ENCODE results near the gene LAG3. TPM values are rescaled to one million over a fixed set of nuclear protein-coding genes. Genes with fewer than 3 reads are reported as not detected.

LAG3 gene
- total RNA-seq, 1 experiment from 2014 or later, result 1.9 TPM

DNA sequence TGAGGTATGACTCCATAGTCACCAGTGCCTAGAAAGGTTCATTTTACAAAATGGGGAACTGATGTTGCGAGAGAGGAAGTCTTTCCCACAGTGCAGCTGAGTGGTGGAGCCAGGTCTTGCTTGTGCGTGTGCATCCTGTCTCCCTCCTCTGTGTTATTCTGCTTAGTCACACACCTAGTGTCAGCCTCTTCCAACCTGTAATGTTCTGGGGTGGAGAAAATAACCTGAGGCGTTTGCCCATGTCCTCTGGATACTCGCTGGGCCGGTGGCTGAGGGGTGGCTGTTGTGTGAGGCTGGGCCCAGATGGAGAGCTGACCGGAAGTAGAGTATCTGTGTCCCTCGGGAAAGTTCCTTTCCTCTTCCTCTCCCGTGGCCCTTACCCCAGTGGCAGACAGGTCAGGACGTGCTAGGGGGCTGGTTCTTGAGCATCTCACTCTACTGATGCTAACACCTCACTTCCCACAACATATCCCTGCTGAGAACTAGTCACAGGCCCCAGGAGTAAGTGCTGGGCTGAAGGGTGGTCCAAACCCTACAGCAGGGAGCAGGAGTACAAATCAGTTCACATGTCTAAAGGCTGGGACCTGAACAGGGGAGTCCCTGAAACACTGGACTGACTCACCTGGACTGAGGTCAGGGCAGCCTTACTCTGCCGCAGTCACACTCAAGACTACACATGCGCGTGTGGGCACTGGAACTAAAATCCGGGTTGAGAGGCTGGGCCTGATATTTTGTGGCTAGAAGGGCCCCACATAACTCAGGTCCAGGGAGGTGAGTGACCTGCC lies 26.4 kb upstream of the LAG3 start:
- no peaks in the 10 kb centered on the region for H3K27me3 Mint-ChIP-seq (ENCODE audit: insufficient read depth, unreplicated experiment)
- peaks cover 7% of the 10 kb centered on the region for H3K36me3 ChIP-seq (ENCODE audit: control insufficient read depth, insufficient read depth, low read length)
- no peak overlapping the region for H3K27ac Mint-ChIP-seq (ENCODE audit: unreplicated experiment)
- no peaks in the 10 kb centered on the region for H3K9me3 Mint-ChIP-seq (ENCODE audit: unreplicated experiment)
- no peak overlapping the region for H3K4me3 Mint-ChIP-seq (ENCODE audit: unreplicated experiment)
- no peaks in the 10 kb centered on the region for H3K9me3 ChIP-seq
- intact Hi-C loops (cut with micrococcal nuclease; ENCODE audit: unreplicated experiment), result no loop called here
- BruUV-seq (replicated peaks), result no TSS peak
- CTCF ChIA-PET, result interaction anchor here (1.2 to 1.5 kb wide), 2 partner anchors 21 to 192 kb away, joined by 3 read pairs; no protein-coding TSS in a partner anchor
- H3K4me1 ChIP-seq, result peaks cover 7% of the 10 kb centered on the region
- no peak for DNase-seq
- TF ChIP-seq, protein P1, sequence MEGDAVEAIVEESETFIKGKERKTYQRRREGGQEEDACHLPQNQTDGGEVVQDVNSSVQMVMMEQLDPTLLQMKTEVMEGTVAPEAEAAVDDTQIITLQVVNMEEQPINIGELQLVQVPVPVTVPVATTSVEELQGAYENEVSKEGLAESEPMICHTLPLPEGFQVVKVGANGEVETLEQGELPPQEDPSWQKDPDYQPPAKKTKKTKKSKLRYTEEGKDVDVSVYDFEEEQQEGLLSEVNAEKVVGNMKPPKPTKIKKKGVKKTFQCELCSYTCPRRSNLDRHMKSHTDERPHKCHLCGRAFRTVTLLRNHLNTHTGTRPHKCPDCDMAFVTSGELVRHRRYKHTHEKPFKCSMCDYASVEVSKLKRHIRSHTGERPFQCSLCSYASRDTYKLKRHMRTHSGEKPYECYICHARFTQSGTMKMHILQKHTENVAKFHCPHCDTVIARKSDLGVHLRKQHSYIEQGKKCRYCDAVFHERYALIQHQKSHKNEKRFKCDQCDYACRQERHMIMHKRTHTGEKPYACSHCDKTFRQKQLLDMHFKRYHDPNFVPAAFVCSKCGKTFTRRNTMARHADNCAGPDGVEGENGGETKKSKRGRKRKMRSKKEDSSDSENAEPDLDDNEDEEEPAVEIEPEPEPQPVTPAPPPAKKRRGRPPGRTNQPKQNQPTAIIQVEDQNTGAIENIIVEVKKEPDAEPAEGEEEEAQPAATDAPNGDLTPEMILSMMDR (IDR thresholded peaks at IDR 0.05; ENCODE audit: insufficient read depth in 1 of 2, low read depth in 1 of 2, low read length in 1 of 2, severe bottlenecking in 1 of 2, unreplicated experiment in 1 of 2), result no peak
- no peak overlapping the region for H3K4me3 ChIP-seq (ENCODE audit: low read depth, low read length)
- no peaks in the 10 kb centered on the region for H3K27me3 ChIP-seq (replicated peaks; ENCODE audit: control insufficient read depth, insufficient read depth, low read length)
- POLR2A ChIA-PET, result interaction anchor here (0.5 kb wide), 1 partner anchor 369 kb away, joined by 3 read pairs; no protein-coding TSS in a partner anchor
- H3K4me1 Mint-ChIP-seq (ENCODE audit: low read depth, unreplicated experiment), result peaks cover 10% of the 10 kb centered on the region
- H3K36me3 Mint-ChIP-seq (ENCODE audit: insufficient read depth, unreplicated experiment), result peaks cover 57% of the 10 kb centered on the region

GRCh38 chr12:6747216-6747615 lies 25.1 kb upstream of the LAG3 start:
- no peak overlapping the region for H3K27ac Mint-ChIP-seq (ENCODE audit: unreplicated experiment)
- H3K9me3 Mint-ChIP-seq (ENCODE audit: unreplicated experiment), result no peaks in the 10 kb centered on the region
- peaks cover 13% of the 10 kb centered on the region for H3K4me1 ChIP-seq
- H3K9me3 ChIP-seq, result no peaks in the 10 kb centered on the region
- intact Hi-C loops (cut with micrococcal nuclease; ENCODE audit: unreplicated experiment), result no loop called here
- no peaks in the 10 kb centered on the region for H3K27me3 Mint-ChIP-seq (ENCODE audit: insufficient read depth, unreplicated experiment)
- BruUV-seq (replicated peaks), result no TSS peak
- no peak for DNase-seq
- ChIA-PET CTCF (interaction anchor here (1.2 to 1.5 kb wide), 2 partner anchors 19 to 193 kb away, joined by 3 read pairs; no protein-coding TSS in a partner anchor), POLR2A (no interaction called here)
- TF ChIP-seq, protein P1 (IDR thresholded peaks at IDR 0.05; ENCODE audit: insufficient read depth in 1 of 2, low read depth in 1 of 2, low read length in 1 of 2, severe bottlenecking in 1 of 2, unreplicated experiment in 1 of 2), result no peak
- peaks cover 10% of the 10 kb centered on the region for H3K4me1 Mint-ChIP-seq (ENCODE audit: low read depth, unreplicated experiment)
- no peak overlapping the region for H3K4me3 Mint-ChIP-seq (ENCODE audit: unreplicated experiment)
- H3K27me3 ChIP-seq (replicated peaks; ENCODE audit: control insufficient read depth, insufficient read depth, low read length), result no peaks in the 10 kb centered on the region
- no peak overlapping the region for H3K4me3 ChIP-seq (ENCODE audit: low read depth, low read length)
- peaks cover 67% of the 10 kb centered on the region for H3K36me3 Mint-ChIP-seq (ENCODE audit: insufficient read depth, unreplicated experiment)
- peaks cover 9% of the 10 kb centered on the region for H3K36me3 ChIP-seq (ENCODE audit: control insufficient read depth, insufficient read depth, low read length)

DNA sequence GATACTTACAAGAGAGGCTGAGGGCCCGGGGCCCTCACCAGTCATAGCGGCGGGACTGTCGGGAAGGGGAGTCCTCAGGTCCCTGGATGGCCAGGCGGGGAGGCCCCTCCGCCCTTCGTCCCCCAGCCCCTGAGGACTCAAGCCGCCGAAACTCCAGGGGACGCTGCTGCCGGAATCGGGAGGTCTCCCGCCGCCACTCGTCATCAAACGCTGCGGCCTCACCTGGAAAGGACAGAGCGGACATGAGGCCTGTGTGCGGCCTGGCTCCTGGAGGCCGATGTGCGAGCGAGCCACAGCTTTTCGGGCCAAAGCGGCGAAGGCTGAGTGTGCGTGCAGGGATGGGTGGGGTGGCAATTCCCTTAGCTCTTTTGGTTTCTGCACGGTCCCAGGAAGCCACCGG lies 23.6 kb upstream of the LAG3 start:
- intact Hi-C loops (cut with micrococcal nuclease; ENCODE audit: unreplicated experiment), result no loop called here
- Mint-ChIP-seq H3K4me1 (ENCODE audit: low read depth, unreplicated experiment) (peaks cover 2% of the 10 kb centered on the region), H3K27ac (ENCODE audit: unreplicated experiment) (no peak overlapping the region), H3K4me3 (ENCODE audit: unreplicated experiment) (no peak overlapping the region), H3K36me3 (ENCODE audit: insufficient read depth, unreplicated experiment) (peaks cover 83% of the 10 kb centered on the region), H3K27me3 (ENCODE audit: insufficient read depth, unreplicated experiment) (no peaks in the 10 kb centered on the region), H3K9me3 (ENCODE audit: unreplicated experiment) (no peaks in the 10 kb centered on the region)
- Histone ChIP-seq H3K36me3 (ENCODE audit: control insufficient read depth, insufficient read depth, low read length) (peaks cover 9% of the 10 kb centered on the region), H3K9me3 (no peaks in the 10 kb centered on the region), H3K4me1 (peaks cover 9% of the 10 kb centered on the region), H3K27me3 (replicated peaks; ENCODE audit: control insufficient read depth, insufficient read depth, low read length) (no peaks in the 10 kb centered on the region), H3K4me3 (ENCODE audit: low read depth, low read length) (no peak overlapping the region)
- CTCF ChIA-PET, result no interaction called here
- TF ChIP-seq, protein P1 (IDR thresholded peaks at IDR 0.05; ENCODE audit: insufficient read depth in 1 of 2, low read depth in 1 of 2, low read length in 1 of 2, severe bottlenecking in 1 of 2, unreplicated experiment in 1 of 2), result no peak
- no peak for DNase-seq
- no TSS peak for BruUV-seq (replicated peaks)
- POLR2A ChIA-PET, result no interaction called here
